ENCODE results near the gene SIGLEC9. TPM values are rescaled to one million over a fixed set of nuclear protein-coding genes. Genes with fewer than 3 reads are reported as not detected.

Gene SIGLEC9
- total RNA-seq, 4 donors from 2014 or later: 2.0 to 2.2 TPM; not detected in 2

GRCh38 chr19:51123381-51123800 is 1.3 kb upstream of the SIGLEC9 start:
- no peak for TF ChIP-seq CTCF (IDR thresholded peaks at IDR 0.05)
- no peak for TF ChIP-seq POLR2AphosphoS5 (IDR thresholded peaks at IDR 0.05)
- no peak for TF ChIP-seq EP300 (IDR thresholded peaks at IDR 0.05; ENCODE audit: low read depth)
- no peaks in the 10 kb centered on the region for H3K36me3 ChIP-seq
- in situ Hi-C loops (cut with MboI; ENCODE audit: low pct_ligation_motif_present in 1 of 4, low pct_unique_long_range_greater_than_20kb in 1 of 4, low sequenced_read_pairs in 3 of 4) (no loop called here), intact Hi-C loops (cut with DNase I; ENCODE audit: low total_unique reads) (no loop called here)
- no peaks in the 10 kb centered on the region for H3K9me3 ChIP-seq
- peak; percentile 26 for DNase-seq
- peak overlapping the region in 3 of 4 donors; percentile 33 to 60 (median 43) for H3K27ac ChIP-seq
- peaks cover 0 to 2% (median under 1%) of the 10 kb centered on the region in 4 donors for H3K4me1 ChIP-seq
- 49 to 55% methylated on average over 3 to 6 of the region's 6 CpGs for WGBS, 2 donors (ENCODE audit: low coverage in 1 of 2)
- no peak overlapping the region for H3K4me3 ChIP-seq
- peaks cover 5% of the 10 kb centered on the region for H3K27me3 ChIP-seq

GRCh38 chr19:51123802-51124201 is 904 bp upstream of the SIGLEC9 start:
- H3K27ac ChIP-seq: peak overlapping the region; percentile 14 to 53 (median 46)
- 50 to 74% methylated on average over 2 to 9 of the region's 9 CpGs for WGBS, 2 donors (ENCODE audit: low coverage in 1 of 2)
- DNase-seq: no peak
- H3K4me3 ChIP-seq: no peak overlapping the region
- H3K4me1 ChIP-seq: peaks cover 0 to 5% (median 4%) of the 10 kb centered on the region in 4 donors
- H3K27me3 ChIP-seq: peaks cover 5% of the 10 kb centered on the region
- H3K36me3 ChIP-seq: no peaks in the 10 kb centered on the region
- TF ChIP-seq POLR2A (IDR thresholded peaks at IDR 0.05) (no peak), CTCF (IDR thresholded peaks at IDR 0.05) (no peak), EP300 (IDR thresholded peaks at IDR 0.05; ENCODE audit: low read depth) (no peak), POLR2AphosphoS5 (IDR thresholded peaks at IDR 0.05) (no peak)
- no peaks in the 10 kb centered on the region for H3K9me3 ChIP-seq
- intact Hi-C loops (cut with DNase I; ENCODE audit: low total_unique reads): no loop called here
- in situ Hi-C loops (cut with MboI; ENCODE audit: low pct_ligation_motif_present in 1 of 4, low pct_unique_long_range_greater_than_20kb in 1 of 4, low sequenced_read_pairs in 3 of 4): no loop called here

GRCh38 chr19:51124216-51124615 is 490 bp upstream of the SIGLEC9 start:
- in situ Hi-C loops (cut with MboI; ENCODE audit: low pct_ligation_motif_present in 1 of 4, low pct_unique_long_range_greater_than_20kb in 1 of 4, low sequenced_read_pairs in 3 of 4): no loop called here
- no peak for TF ChIP-seq CTCF (IDR thresholded peaks at IDR 0.05)
- TF ChIP-seq POLR2AphosphoS5 (IDR thresholded peaks at IDR 0.05): no peak
- no peak for TF ChIP-seq EP300 (IDR thresholded peaks at IDR 0.05; ENCODE audit: low read depth)
- TF ChIP-seq POLR2A (IDR thresholded peaks at IDR 0.05): no peak
- Histone ChIP-seq H3K27me3 (peaks cover 5% of the 10 kb centered on the region), H3K9me3 (no peaks in the 10 kb centered on the region), H3K27ac (peak overlapping the region; percentile 14 to 53 (median 46)), H3K4me1 (peaks cover 0 to 9% (median 5%) of the 10 kb centered on the region in 4 donors), H3K4me3 (no peak overlapping the region), H3K36me3 (no peaks in the 10 kb centered on the region)
- intact Hi-C loops (cut with DNase I; ENCODE audit: low total_unique reads): no loop called here
- DNase-seq: no peak
- WGBS, 2 donors (ENCODE audit: low coverage in 1 of 2): 80 to 90% methylated on average over 2 to 9 of the region's 9 CpGs

DNA sequence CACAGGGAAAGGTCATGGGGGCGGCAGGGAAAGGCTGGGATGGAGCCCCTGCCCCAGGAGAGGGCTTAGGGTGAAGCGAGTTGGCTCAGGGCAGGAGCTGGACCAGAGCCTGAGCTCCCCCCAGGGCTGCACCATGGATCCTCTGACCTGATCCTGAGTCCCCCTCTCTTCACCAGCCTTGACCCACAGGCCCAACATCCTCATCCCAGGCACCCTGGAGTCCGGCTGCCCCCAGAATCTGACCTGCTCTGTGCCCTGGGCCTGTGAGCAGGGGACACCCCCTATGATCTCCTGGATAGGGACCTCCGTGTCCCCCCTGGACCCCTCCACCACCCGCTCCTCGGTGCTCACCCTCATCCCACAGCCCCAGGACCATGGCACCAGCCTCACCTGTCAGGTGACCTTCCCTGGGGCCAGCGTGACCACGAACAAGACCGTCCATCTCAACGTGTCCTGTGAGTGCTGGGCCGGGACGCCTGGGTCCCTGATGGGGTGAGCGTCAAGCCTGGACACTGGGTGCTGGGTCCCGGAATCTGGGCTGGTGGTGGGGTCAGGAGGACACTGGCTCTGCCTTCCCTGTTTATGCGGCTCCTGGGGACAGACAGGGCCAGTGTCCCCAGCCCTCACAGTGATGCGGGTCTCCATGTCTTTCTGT is 842 bp downstream of the SIGLEC9 start:
- no peaks in the 10 kb centered on the region for H3K9me3 ChIP-seq
- TF ChIP-seq CTCF (IDR thresholded peaks at IDR 0.05): no peak
- TF ChIP-seq POLR2A (IDR thresholded peaks at IDR 0.05): no peak
- no peak for TF ChIP-seq POLR2AphosphoS5 (IDR thresholded peaks at IDR 0.05)
- TF ChIP-seq EP300 (IDR thresholded peaks at IDR 0.05; ENCODE audit: low read depth): no peak
- in situ Hi-C loops (cut with MboI; ENCODE audit: low pct_ligation_motif_present in 1 of 4, low pct_unique_long_range_greater_than_20kb in 1 of 4, low sequenced_read_pairs in 3 of 4) (no loop called here), intact Hi-C loops (cut with DNase I; ENCODE audit: low total_unique reads) (no loop called here)
- H3K36me3 ChIP-seq: no peaks in the 10 kb centered on the region
- WGBS, 2 donors (ENCODE audit: low coverage in 1 of 2): 33 to 93% methylated on average over 1 to 14 of the region's 16 CpGs
- DNase-seq: no peak
- peak overlapping the region; percentile 39 to 53 (median 44) for H3K27ac ChIP-seq
- H3K27me3 ChIP-seq: peaks cover 5% of the 10 kb centered on the region
- H3K4me3 ChIP-seq: peak overlapping the region in 1 of 4 donors; percentile 2
- peaks cover 0 to 11% (median 5%) of the 10 kb centered on the region in 4 donors for H3K4me1 ChIP-seq

Measured in transverse colon (tissue), 4 donors.